ENCODE measurements around the gene TMEM273. TPM values are rescaled to one million over a fixed set of nuclear protein-coding genes. Genes with fewer than 3 reads are reported as not detected.
A peak's percentile ranks its signal among the peaks of the same experiment; 100 is the strongest.

TMEM273 gene
- total RNA-seq, 1 experiment from 2014 or later: not detected

GRCh38 chr10:49163741-49164140, 24.4 kb downstream of the TMEM273 start:
- peaks cover 6% of the 10 kb centered on the region for H3K4me1 Mint-ChIP-seq (ENCODE audit: insufficient read depth, unreplicated experiment)
- no peaks in the 10 kb centered on the region for H3K9me3 Mint-ChIP-seq (ENCODE audit: unreplicated experiment)
- TF ChIP-seq, protein P1, sequence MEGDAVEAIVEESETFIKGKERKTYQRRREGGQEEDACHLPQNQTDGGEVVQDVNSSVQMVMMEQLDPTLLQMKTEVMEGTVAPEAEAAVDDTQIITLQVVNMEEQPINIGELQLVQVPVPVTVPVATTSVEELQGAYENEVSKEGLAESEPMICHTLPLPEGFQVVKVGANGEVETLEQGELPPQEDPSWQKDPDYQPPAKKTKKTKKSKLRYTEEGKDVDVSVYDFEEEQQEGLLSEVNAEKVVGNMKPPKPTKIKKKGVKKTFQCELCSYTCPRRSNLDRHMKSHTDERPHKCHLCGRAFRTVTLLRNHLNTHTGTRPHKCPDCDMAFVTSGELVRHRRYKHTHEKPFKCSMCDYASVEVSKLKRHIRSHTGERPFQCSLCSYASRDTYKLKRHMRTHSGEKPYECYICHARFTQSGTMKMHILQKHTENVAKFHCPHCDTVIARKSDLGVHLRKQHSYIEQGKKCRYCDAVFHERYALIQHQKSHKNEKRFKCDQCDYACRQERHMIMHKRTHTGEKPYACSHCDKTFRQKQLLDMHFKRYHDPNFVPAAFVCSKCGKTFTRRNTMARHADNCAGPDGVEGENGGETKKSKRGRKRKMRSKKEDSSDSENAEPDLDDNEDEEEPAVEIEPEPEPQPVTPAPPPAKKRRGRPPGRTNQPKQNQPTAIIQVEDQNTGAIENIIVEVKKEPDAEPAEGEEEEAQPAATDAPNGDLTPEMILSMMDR (IDR thresholded peaks at IDR 0.05; ENCODE audit: unreplicated experiment): no peak
- H3K4me3 Mint-ChIP-seq (ENCODE audit: unreplicated experiment): no peak overlapping the region
- no TSS peak for BruUV-seq (replicated peaks)
- ChIA-PET CTCF (interaction anchor here (0.6 to 4.4 kb wide), 17 partner anchors 10 to 810 kb away, joined by 3 to 44 read pairs (median 3); no protein-coding TSS in a partner anchor), POLR2A (no interaction called here)
- H3K27ac Mint-ChIP-seq (ENCODE audit: low read depth, unreplicated experiment): no peak overlapping the region
- no peaks in the 10 kb centered on the region for H3K36me3 Mint-ChIP-seq (ENCODE audit: insufficient read depth, unreplicated experiment)
- intact Hi-C loops (cut with micrococcal nuclease): no loop called here
- no peak for DNase-seq (ENCODE audit: unreplicated experiment)
- peaks cover 31% of the 10 kb centered on the region for H3K27me3 Mint-ChIP-seq (ENCODE audit: insufficient read depth, unreplicated experiment)

GRCh38 chr10:49162761-49163310, 25.4 kb downstream of the TMEM273 start:
- POLR2A ChIA-PET: no interaction called here
- no TSS peak for BruUV-seq (replicated peaks)
- no peak for DNase-seq (ENCODE audit: unreplicated experiment)
- CTCF ChIA-PET: interaction anchor here (0.5 to 4.4 kb wide), 17 partner anchors 8 to 506 kb away, joined by 3 to 44 read pairs (median 4); no protein-coding TSS in a partner anchor
- peaks cover 35% of the 10 kb centered on the region for H3K27me3 Mint-ChIP-seq (ENCODE audit: insufficient read depth, unreplicated experiment)
- no peak overlapping the region for H3K27ac Mint-ChIP-seq (ENCODE audit: low read depth, unreplicated experiment)
- intact Hi-C loops (cut with micrococcal nuclease): no loop called here
- H3K9me3 Mint-ChIP-seq (ENCODE audit: unreplicated experiment): no peaks in the 10 kb centered on the region
- H3K4me1 Mint-ChIP-seq (ENCODE audit: insufficient read depth, unreplicated experiment): peaks cover 6% of the 10 kb centered on the region
- TF ChIP-seq, protein P1 (IDR thresholded peaks at IDR 0.05; ENCODE audit: unreplicated experiment): no peak
- H3K36me3 Mint-ChIP-seq (ENCODE audit: insufficient read depth, unreplicated experiment): no peaks in the 10 kb centered on the region
- no peak overlapping the region for H3K4me3 Mint-ChIP-seq (ENCODE audit: unreplicated experiment)

DNA sequence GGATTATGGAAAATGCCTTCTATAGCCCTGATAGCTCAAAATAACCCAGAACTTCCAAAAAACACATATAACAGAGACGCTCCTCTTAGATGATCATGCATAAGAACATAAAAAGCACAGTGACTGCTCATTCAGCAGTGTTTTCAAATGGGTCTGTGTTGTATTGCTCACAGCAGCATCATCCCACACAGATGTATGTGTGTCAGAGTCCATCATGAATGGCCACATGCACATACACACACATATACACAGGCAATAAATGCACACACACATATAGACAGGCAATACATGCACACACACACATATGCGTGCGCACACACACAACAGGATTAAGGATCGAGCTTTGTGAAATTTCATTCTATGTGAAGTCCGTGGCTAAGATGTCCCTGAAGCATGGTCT, 26.1 kb downstream of the TMEM273 start:
- DNase-seq (ENCODE audit: unreplicated experiment): no peak
- Mint-ChIP-seq H3K36me3 (ENCODE audit: insufficient read depth, unreplicated experiment) (no peaks in the 10 kb centered on the region), H3K4me3 (ENCODE audit: unreplicated experiment) (no peak overlapping the region), H3K4me1 (ENCODE audit: insufficient read depth, unreplicated experiment) (peaks cover 6% of the 10 kb centered on the region), H3K27me3 (ENCODE audit: insufficient read depth, unreplicated experiment) (peaks cover 43% of the 10 kb centered on the region), H3K27ac (ENCODE audit: low read depth, unreplicated experiment) (no peak overlapping the region), H3K9me3 (ENCODE audit: unreplicated experiment) (no peaks in the 10 kb centered on the region)
- intact Hi-C loops (cut with micrococcal nuclease): no loop called here
- ChIA-PET POLR2A (no interaction called here), CTCF (interaction anchor here (0.6 to 4.4 kb wide), 29 partner anchors 9 to 1076 kb away, joined by 3 to 44 read pairs (median 4); partner anchors contain the start of gene TMEM273)
- TF ChIP-seq, protein P1 (IDR thresholded peaks at IDR 0.05; ENCODE audit: unreplicated experiment): no peak
- BruUV-seq (replicated peaks): no TSS peak

- peak; percentile 55 for DNase-seq (ENCODE audit: unreplicated experiment)
- Mint-ChIP-seq H3K4me3 (ENCODE audit: unreplicated experiment) (no peak overlapping the region), H3K27me3 (ENCODE audit: insufficient read depth, unreplicated experiment) (peaks cover 48% of the 10 kb centered on the region), H3K9me3 (ENCODE audit: unreplicated experiment) (no peaks in the 10 kb centered on the region), H3K4me1 (ENCODE audit: insufficient read depth, unreplicated experiment) (peaks cover 6% of the 10 kb centered on the region), H3K36me3 (ENCODE audit: insufficient read depth, unreplicated experiment) (no peaks in the 10 kb centered on the region), H3K27ac (ENCODE audit: low read depth, unreplicated experiment) (no peak overlapping the region)
- intact Hi-C loops (cut with micrococcal nuclease): loop anchor here (1.0 to 2.0 kb wide), 3 partner anchors 180 to 503 kb away; no protein-coding TSS in a partner anchor
- TF ChIP-seq, protein P1 (IDR thresholded peaks at IDR 0.05; ENCODE audit: unreplicated experiment): no peak
- POLR2A ChIA-PET: interaction anchor here (0.6 kb wide), 1 partner anchor 12 kb away, joined by 3 read pairs; no protein-coding TSS in a partner anchor
- CTCF ChIA-PET: interaction anchor here (0.5 to 4.4 kb wide), 30 partner anchors 9 to 1076 kb away, joined by 3 to 44 read pairs (median 4); partner anchors contain the start of gene TMEM273
- BruUV-seq (replicated peaks): no TSS peak
Measured at GRCh38 chr10:49161411-49161997, 26.7 kb downstream of the TMEM273 start.

Data from MCF 10A (cell line).